HG02763 (cell line): Measurements from ENCODE around the gene CIB2.

Experiments used
- ATAC-seq: cut with Tn5 transposase; IDR thresholded peaks from one replicate; pipeline ENCODE4 v1.9.1; 2021; ENCODE audit warnings: mild to moderate bottlenecking, moderate library complexity; ENCODE audit not compliant: unreplicated experiment

CIB2 gene

DNA sequence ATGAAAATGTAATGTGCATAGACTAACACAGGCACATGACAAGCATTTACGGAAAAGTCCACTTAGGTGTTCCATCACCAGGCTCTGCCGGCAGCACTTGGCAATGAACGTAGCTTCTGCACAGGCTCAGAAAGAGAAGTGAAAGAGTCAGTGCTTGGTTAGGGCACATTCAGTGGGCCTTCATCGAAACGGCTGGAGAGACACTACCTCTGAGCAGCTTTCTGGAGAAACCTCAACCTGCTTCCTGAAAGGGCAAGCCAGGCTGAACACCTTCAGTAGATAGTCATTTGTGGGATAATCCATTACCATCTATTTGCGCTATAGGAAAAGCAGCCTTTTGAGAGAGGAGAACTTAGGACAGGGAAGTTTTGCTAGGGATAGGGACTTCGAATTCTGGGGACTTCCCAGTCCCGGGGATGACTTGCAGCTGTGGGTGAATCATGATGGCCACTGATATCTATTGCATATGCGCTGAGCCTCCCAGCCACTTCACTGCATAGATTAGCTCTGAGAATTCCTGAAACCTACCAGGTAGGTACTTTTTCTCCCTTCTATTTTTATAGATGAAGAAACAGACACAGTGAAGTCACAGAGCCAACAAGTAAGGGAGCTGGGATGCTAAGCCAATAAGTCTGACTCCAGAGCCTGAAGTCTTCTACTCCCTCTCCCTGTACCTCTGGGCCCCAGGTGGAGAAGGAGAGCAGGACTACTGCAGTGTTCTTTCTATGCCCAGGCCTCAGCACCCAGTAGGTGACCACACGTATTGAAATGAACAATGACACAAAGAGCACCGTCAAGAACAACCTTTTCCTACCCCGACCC lies 43.1 kb downstream of the CIB2 start:
- ATAC-seq: peak; percentile 51

DNA sequence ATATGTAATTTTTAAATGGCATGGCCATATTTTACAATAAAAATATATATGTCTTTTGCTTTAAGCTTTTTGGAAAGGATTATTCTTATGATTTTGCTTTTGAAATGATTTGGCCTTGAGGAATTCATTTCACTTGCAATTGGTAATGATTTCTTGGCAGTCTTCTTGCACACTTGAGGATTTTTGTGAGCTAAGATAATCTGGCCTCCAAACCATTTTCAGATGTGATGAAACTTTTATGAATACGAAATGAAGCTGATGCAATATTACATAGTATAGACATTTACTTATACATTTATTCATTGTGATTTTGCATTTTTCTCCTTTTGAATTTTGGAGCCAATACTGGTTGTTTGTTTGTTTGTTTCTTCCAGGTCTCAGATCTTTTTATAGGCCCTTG lies 45.3 kb downstream of the CIB2 start:
- no peak for ATAC-seq

DNA sequence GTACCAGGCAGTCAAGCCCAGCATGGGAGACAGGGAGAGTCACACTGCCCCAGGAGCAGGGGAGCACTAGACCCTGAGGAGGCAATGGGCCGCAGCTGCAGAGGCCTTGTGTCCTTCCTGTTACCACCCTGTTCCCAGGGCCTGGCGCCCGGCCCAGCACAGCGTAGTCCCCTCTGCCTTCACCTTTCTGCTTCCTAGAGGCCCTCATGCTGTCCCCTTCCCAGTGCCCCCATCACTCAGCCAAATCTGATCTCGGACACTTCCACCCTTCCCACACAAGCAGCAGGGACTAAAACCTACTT lies 46.8 kb downstream of the CIB2 start:
- ATAC-seq: no peak

DNA sequence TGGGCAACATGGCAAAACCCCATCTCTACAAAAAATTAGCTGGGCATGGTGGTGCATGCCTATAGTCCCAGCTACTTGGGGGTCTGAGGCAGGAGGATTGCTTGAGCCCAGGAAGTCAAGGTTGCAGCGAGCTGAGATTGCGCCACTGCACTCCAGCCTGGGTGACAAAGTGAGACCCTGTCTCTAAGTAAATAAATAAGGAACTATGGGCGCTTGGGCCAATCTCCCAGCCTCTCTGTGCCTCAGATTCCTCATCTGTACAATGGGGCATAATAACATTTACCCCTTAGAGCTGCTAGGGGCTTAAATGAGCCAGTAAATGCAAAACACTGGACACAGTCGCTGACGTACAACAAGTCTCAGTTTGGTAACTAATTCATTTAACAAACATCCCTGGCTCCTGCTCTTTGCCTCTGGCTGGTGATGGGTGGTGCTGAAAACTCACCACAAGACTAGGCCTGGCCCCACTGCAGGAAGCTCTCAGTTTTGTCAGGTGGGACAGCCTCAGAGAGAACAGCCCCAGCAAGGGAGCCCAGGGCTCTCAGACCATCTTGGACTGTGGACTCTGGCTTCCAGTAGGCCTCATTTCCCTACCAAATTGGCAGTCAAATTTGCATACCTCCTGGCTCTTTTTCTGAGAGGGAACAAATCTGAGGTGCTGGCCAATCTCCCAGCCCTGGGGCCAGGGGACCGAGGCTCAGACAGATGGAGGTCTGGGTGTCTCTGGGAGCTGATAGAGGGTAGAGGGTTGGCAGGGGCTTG lies 47.4 kb downstream of the CIB2 start:
- peak; percentile 43 for ATAC-seq

DNA sequence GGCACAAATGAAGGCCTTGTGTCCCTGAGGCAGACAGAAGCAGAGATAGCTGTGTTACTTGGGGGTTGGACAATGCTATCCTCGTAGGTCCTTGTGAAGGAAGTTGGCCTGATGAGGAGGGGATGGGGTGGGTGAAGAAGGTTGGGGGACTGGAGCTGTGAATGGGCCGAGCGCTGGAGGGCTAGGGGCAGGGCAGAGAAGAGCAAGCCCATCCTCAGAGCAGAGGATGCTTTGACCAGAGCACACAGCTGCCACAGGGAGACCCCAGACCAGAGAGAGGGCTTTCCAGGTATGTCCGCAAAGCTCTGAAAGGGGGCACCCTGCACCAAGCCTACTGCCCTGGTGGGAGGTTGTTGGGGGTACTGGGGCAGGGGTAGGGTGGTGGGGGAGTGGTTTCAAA lies 48.1 kb downstream of the CIB2 start:
- ATAC-seq: no peak

DNA sequence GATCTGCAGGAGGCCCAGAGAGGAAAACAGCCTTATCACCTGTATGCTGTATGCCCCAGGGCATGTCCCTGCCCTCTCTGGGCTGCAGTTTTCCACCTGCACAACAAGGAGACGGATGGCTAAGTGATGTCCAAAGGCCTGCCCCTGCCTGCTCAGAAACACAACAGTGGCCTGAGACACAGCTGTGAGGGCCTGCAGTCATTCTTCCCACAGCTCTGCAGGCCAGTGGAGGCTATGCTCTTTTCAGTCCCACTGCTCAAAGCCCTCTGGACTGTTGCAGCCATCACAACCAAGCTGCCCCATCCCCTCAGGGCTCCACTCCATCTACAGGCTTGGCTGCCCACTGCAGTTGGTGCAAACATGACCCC lies 48.5 kb downstream of the CIB2 start:
- no peak for ATAC-seq

DNA sequence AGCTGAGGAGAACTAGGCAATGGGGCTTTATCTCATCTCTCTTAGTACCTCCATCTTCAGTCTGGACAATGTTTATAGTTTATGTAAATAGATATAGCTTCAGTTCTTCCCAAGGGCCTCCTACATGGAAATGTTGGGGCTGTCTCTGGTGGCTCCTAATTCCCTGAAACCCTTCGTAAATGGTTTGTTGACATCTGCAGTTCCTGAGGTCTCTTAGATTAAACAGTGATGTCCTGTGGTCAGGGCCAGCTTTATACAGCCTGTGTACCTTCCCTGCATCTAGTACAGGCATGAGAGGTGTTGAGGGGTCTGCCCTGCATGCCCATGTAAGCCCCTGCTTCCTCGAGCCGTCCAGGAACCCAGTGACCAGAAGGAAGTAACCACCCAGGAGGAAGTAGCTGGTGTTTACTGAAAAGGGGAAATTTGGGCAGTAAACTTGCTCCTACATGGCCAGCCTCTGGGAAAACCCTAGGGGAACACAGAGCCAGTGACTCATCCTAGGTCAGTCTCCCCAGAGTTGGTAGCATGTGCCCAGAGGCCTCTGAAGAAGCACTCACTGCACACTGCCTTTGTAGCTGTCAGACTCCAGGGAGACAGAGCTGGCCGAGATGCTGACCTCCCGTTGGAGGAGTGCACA lies 49.0 kb downstream of the CIB2 start:
- ATAC-seq: no peak

DNA sequence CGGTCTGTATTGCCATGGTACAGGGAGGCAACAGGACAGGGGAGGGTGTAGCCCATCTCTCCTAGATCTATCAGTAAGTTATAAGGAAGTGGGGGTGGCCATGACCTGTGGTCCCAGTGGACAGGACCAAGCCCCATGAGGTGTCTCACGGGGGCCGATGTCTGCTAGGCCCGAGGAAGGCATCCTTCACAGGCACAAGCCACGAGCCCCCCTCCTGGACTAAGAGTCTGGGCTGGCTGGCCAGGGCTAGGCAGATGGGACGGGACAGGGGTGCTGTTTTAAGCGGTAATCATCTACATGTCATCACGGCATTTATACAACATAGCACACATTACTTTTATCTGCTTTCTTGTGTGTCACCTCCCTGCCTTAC lies 51.2 kb downstream of the CIB2 start:
- ATAC-seq: no peak

DNA sequence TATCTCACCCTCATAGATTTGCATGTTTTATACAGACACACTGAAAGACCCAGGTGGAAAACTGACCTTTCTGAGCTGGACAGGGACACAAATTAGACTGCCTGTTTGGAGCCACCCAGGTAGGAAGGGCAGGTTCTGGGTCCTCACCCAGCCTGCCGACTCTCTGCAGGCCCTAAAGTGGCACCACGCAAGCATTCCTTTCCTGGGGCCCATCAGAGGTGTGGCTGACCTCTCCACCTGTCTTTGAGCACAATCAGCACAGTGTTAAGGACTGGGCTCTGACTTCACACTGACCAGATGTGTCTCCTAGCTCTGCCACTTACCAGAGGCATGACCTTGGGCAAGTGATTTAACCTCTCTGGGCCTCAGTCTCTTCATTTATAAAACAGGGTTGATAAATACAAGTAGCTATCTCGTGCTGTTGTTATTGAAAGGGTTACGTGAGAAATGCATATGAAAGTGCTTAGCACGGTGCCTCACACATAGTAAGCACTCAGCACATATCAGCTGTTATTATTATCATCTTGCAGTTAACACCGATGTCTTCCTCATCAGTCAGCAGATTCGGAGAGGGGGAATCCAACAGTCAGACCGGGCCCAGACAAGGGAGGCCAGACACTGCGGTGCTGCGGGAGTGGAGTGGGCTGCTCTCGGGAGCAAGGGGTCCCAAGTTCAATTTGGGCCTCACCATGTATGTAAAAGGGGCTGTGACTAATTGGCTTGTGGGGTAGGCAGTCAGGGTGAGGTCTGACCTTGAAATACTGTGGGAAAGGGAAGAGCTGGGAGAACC lies 51.8 kb downstream of the CIB2 start:
- no peak for ATAC-seq

DNA sequence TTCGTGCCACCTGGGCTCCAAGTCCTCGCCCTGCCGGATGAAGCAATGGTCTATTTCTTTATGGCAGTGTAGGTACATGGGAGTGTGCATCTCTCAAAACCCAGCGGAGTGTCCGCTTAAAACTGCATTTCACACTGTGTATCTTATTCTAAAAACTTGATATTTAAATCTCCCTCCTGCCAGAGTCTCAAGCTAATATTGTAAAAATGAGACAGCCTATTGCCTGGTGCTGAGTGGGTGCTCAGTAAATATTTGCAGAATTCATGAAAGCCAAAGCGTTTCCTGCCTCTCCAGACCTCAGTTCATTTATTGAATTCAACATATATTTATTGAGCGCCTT lies 53.4 kb downstream of the CIB2 start:
- no peak for ATAC-seq

DNA sequence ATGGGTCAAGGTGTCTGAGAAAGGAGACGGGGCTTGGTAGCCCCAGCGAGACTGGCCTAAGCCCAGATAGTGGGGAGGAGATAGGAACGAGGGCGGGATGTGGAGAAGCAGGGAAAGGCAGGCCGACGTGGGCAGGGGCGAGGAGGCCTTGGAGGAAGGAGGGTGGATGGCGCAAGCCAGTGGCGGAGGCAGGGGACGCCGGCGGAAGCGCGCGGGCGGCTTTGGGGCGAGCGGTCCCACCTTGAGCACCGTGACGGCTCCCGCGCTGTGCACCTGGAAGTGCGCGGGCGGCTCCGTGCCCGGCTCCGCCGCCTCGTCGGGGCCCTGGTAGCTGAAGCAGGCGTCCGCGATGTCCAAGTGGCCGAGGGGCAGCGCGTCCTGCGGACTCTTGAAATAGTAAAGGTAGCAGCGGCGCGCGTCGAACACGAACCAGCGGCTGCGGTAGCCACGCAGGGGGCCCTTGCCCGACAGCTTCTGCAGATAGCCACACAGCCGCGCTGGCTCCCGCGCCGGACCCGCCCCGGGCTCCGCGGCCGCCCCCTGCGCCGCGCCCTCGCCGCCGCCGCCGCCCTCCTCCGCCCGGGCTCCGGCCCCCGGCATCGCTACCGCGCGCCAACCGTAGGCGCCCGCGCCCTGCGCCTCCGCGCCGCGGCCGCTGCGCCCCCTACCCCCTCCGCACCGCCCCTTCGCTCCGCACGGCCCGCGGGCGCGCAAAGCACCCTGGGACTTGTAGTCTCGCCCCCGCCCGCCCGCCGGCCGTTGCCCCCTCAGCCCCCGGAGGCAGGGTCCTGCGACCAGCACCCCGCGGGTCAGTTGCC lies 54.0 kb downstream of the CIB2 start, which contains the start of gene TBC1D2B:
Gene TBC1D2B (minus strand): TSS at position 659 of the 818 bp plus-strand sequence. CDS start 59 bp downstream, at position 600.
- peak; percentile 74 for ATAC-seq

DNA sequence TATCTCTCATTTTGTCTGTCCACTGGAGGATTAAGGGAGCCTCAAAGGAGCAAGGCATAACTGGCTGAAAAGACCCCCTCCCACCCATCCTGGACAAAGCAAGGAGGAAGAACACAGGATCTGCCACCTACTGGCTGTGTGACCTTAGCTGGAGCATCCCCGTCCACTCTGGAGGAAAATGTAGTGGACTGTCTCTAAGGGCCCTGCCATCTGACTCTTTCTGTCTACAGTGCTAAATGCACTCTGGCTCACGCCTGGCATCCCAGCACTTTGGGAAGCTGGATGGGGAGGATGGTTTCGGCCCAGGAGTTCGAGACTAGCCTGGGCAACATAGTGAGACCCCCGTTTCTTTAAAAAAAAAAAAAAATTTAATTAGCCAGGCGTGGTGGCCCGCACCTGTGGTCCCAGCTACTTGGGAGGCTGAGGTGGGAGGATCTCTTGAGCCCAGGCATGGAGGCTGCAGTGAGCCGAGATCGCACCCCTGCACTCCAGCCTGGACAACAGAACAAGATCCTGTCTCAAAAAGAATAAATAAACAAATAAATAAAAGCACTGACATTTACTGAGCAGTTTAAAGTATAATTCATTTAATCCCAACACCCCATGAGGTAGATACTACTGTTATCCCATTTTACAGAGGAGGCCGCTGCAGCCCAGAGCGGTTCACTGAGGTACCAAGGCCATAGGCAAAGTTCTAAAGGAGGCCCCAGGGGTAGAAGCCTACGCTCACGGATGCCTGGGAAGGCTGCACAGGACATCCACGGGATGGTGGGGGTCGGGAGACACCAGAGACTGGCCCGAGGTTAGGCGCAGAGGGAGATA lies 54.8 kb downstream of the CIB2 start:
- no peak for ATAC-seq

DNA sequence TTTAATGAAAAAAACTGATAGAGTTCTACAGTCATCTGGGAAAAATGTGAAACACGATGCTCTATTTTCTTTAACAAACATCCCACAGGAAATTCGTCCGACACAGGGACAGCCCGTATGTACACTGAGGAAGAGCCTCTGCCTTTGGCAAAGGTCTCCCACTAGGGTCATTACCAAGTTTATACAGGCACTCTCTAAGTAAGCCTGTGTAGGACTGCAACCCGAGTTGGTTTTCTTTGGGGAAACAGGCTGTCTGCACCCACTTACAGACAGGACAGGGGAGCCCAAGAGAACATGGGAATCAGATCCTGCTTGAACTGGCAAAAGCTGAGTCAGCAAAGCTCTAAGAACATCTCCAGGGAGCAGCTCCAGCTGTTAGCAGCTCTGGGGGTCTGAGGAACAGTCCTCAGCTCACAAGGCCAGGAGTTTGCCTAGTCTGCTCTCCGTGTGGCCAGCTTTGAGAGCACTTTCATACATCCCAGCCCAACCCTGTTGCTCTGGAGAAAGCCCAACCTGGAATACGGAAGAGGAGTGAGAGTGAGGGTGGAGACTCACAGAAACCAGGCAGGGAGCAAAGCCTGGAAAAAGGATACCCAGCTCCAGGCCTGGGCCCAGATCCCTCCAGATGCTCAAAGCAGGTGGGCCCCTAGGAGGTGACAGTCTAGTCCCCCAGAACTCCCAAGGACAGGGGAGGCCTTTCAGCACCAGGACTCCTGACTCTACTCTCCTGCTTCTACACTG lies 55.6 kb downstream of the CIB2 start:
- no peak for ATAC-seq

DNA sequence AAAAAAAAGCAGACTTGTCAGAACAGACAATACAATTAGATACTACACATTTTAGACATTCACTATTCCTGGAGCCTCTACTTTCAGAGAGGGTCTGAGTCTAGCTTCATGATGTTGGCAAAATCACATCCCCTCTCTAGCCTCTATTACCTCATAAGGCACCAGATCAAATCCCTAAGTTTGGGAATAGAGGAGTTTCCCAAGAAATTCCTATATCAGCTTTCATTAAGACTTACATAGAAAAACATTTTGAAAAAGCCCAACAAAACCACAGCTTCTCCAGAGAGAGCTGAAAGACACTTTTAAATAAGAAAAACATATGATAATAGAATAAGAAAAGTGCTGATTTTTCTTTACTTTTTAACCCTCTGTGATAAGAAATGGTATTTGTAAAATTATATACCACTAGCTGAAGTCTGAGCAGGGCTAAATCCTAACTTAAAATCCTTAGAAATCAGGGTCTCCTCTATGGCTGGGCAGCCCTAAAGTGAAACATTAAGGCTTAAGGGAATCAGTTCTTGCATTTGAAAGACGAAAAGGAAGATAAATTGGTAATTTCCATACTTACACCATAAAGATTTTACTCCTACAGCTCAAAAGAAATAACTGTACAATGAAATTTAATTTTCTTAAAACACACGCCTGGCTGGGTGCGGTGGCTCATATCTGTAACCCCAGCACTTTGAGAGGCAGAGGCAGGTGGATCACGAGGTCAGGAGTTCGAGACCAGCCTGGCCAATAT lies 58.0 kb downstream of the CIB2 start:
- ATAC-seq: no peak

DNA sequence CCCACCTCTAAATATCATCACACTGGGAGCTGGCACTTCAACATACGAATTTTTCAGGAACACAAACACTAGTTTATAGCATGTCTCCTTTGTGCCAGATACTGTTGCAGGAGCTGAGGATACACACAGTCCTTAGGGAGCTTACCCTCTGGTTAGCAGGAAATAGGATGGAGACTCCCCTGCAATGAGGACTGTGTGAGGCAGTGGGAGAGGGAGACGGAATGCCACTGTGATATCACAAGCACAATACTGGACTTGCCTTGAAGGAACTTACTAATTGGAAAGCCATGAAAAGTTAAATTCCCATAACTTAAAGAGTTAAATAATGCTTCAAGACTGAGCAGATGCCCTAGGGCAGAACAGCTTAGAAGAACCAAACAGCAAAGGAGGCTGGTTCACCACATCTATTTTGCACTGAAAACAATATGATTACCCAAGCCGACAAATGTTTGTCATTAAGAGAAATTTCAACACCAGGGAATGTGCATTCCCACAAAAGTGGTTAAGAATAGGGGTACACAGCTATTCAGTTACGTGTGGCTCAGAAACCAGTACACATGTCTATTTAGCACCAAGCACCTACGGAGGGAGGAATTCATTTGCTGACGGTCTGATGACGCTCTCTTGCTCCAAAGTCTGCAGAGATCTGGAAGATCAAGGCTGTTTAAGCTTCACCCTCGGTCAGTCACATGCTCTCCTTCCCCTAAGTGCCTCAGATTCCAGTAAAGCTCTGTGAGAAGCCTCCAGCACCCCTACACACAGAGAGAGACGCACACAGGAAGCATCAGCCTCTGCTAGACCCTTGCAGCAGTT lies 59.0 kb downstream of the CIB2 start:
- ATAC-seq: no peak

DNA sequence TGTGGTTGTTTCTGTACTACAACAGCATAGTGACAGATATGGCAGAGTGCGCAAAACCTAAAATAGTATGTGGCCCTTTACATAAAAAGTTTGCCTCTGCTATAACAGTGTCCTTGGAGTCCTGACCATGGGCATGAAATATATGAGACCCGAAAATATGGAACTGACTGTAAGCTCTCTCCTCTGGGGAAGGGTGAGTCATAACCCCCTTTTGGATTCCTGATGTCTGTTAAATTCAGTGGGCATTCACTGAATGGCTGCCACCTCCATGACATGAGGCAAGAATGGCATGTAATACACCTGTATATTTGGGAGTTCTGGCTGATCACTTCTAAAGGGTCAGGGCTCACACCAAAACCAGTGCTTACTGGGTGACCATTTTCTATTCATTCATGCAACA lies 59.9 kb downstream of the CIB2 start:
- no peak for ATAC-seq

DNA sequence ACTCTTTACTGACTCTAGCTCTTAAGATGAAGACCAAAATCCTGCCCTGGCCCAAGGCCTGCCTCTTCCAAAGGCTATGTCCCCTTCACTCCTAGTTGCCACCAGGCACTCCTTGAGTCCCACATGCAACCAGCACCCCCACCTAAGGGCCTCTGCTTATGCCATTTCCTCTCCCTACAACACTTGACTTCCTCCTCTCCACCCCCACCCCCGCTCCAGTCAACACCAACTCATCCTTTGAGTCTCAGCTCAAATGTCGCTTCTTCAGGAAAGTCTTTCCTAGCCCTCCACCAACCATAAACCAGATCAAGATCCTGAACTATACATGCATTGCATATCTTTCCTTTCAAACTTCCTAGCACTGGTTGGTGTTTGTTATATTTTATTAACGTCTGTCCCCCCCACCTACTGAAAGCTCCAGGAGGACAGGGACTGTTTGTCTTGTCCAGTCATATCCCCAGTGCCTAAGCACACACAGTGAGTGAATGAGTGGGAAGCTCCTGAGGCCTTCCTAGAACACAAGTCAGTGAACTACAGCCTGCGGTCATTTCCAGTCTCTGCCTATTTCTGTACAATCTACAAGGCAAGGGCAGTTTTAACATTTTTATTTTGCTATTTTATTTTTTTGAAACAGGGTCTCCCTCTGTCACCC lies 61.1 kb downstream of the CIB2 start:
- no peak for ATAC-seq
